SK-N-SH treated with all-trans-retinoic acid at 6 μM for 48 hours (cell line): ENCODE results near the gene ROCK2.

ENCODE experiments used
- ISL1 ChIP-seq: fragments of 250-450 bp; sonication (Bioruptor Pico); IDR thresholded peaks from 2 replicates; pipeline ENCODE4 v2.1.2; 2022; ENCODE audit warnings: mild to moderate bottlenecking, moderate library complexity
- PPARA ChIP-seq: fragments of 250-450 bp; sonication (Bioruptor Pico); IDR thresholded peaks from 2 replicates; pipeline ENCODE4 v1.5.0; 2020; ENCODE audit warnings: mild to moderate bottlenecking, borderline replicate concordance
- SNAI2 ChIP-seq: fragments of 250-450 bp; sonication (Bioruptor Pico); IDR thresholded peaks from 2 replicates; pipeline ENCODE4 v1.5.0; 2020; ENCODE audit warnings: mild to moderate bottlenecking, moderate library complexity
- ZNF8 ChIP-seq: fragments of 450-650 bp; formaldehyde crosslinking; IDR thresholded peaks from 2 replicates; pipeline ENCODE4 v1.5.0; 2020; ENCODE audit warnings: mild to moderate bottlenecking, moderate library complexity
- TF ChIP-seq, protein P1 (sequence below): fragments of 250-450 bp; sonication (Bioruptor Pico); IDR thresholded peaks from 2 replicates; pipeline ENCODE4 v1.5.1; 2020; ENCODE audit warnings: low read depth, mild to moderate bottlenecking, moderate library complexity
- TF ChIP-seq, protein P2 (sequence below): fragments of 250-450 bp; sonication (Bioruptor Pico); IDR thresholded peaks from 2 replicates; pipeline ENCODE4 v1.8.0; 2020; ENCODE audit warnings: mild to moderate bottlenecking, moderate library complexity, borderline replicate concordance

DNA sequence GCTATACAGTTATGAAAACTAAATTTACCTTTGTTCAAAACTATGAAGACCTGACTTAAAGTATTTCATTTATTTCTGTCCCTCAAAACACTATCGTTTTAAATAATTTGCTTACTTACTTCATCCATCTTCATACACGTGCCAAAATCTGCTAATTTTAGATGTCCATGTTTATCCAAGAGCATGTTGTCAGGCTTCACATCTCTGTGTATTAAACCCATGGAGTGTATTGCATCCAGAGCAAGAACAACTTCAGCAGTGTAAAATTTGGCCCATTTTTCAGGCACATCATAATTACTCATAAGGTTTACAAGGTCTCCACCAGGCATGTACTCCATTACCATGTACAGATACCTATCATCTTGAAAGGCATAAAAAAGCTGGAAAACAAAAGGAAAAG is 108.9 kb downstream of the ROCK2 start:
- TF ChIP-seq SNAI2 (CRISPR knock-in tag) (no peak), PPARA (no peak), ZNF8 (CRISPR knock-in tag) (no peak), ISL1 (CRISPR knock-in tag) (no peak)
- TF ChIP-seq, protein P1, sequence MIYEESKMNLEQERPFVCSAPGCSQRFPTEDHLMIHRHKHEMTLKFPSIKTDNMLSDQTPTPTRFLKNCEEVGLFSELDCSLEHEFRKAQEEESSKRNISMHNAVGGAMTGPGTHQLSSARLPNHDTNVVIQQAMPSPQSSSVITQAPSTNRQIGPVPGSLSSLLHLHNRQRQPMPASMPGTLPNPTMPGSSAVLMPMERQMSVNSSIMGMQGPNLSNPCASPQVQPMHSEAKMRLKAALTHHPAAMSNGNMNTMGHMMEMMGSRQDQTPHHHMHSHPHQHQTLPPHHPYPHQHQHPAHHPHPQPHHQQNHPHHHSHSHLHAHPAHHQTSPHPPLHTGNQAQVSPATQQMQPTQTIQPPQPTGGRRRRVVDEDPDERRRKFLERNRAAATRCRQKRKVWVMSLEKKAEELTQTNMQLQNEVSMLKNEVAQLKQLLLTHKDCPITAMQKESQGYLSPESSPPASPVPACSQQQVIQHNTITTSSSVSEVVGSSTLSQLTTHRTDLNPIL (CRISPR knock-in tag), result no peak
- TF ChIP-seq, protein P2, sequence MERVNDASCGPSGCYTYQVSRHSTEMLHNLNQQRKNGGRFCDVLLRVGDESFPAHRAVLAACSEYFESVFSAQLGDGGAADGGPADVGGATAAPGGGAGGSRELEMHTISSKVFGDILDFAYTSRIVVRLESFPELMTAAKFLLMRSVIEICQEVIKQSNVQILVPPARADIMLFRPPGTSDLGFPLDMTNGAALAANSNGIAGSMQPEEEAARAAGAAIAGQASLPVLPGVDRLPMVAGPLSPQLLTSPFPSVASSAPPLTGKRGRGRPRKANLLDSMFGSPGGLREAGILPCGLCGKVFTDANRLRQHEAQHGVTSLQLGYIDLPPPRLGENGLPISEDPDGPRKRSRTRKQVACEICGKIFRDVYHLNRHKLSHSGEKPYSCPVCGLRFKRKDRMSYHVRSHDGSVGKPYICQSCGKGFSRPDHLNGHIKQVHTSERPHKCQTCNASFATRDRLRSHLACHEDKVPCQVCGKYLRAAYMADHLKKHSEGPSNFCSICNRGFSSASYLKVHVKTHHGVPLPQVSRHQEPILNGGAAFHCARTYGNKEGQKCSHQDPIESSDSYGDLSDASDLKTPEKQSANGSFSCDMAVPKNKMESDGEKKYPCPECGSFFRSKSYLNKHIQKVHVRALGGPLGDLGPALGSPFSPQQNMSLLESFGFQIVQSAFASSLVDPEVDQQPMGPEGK (CRISPR knock-in tag), result no peak
